ENCODE data around the gene CREB3L2. TPM values are rescaled to one million over a fixed set of nuclear protein-coding genes. Genes with fewer than 3 reads are reported as not detected.

Gene CREB3L2
- total and polyA plus RNA-seq, 10 of the 15 experiments (the other 5 are each of a cell fraction or from before 2014, with no cell fraction given), result 6.4 to 67.1 (median 26.2) TPM

DNA sequence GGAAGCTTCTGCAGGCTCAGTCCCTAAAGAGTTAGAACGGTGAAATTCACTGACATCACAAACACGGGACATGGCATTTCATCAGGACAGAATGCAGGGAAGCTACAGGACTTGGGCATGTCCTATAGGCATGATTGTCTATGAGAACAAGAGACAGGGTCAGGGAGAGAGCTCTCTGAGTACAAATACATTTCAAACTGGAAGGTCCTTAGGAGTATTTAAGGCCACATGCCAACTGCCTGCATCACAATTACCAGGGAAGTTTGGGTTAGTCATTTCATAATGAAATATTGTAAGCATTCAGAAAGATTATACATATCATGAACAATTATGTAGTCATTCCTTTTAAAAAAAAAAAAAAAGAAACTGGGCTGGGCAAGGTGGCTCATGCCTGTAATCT, 71.3 kb downstream of the CREB3L2 start:
- H3K9me3 ChIP-seq (replicated peaks; ENCODE audit: control insufficient read depth, insufficient read depth, low read length), result no peaks in the 10 kb centered on the region; the same call in 2 of the 3 replicates
- DNase-seq (ENCODE audit: low read depth, low spot score), result no peak
- ChIA-PET CTCF (interaction anchor here (0.9 to 3.5 kb wide), 3 partner anchors 27 to 323 kb away, joined by 3 to 11 read pairs (median 4); partner anchors contain the start of gene CREB3L2), POLR2A (no interaction called here), SMC1A (ENCODE audit: uncharacterized antibody, unreplicated experiment) (interaction anchor here (1.0 to 1.1 kb wide), 3 partner anchors 8 to 69 kb away, joined by 3 to 4 read pairs (median 3); no protein-coding TSS in a partner anchor), RAD21 (ENCODE audit: unreplicated experiment) (interaction anchor here (0.6 to 5.5 kb wide), 2 partner anchors 70 to 351 kb away, joined by 3 to 43 read pairs; partner anchors contain the start of gene CREB3L2)
- H2AFZ ChIP-seq (ENCODE audit: control insufficient read depth, low read depth, low read length), result no peak overlapping the region
- no peak overlapping the region for H3K4me2 ChIP-seq (ENCODE audit: control insufficient read depth, insufficient read depth)
- peaks cover 6 to 25% of the 10 kb centered on the region in 2 experiments for H3K36me3 ChIP-seq (ENCODE audit: control insufficient read depth in 2 of 2, insufficient read depth in 2 of 2, low read length in 1 of 2)
- in situ Hi-C loops (cut with MboI), result no loop called here
- WGBS (ENCODE audit: insufficient coverage, insufficient replicate concordance, low lambda C conversion rate, missing lambda C conversion rate), result 50% methylated on average over 2 of the region's 2 CpGs
- intact Hi-C loops (cut with micrococcal nuclease; ENCODE audit: unreplicated experiment), result no loop called here
- no peak for FAIRE-seq
- ATAC-seq, result no peak
- peaks cover 55% of the 10 kb centered on the region for H3K79me2 ChIP-seq (ENCODE audit: control insufficient read depth, insufficient read depth, low read length)
- no peaks in the 10 kb centered on the region for H3K27me3 ChIP-seq (replicated peaks in 1 of 2; ENCODE audit: control insufficient read depth in 2 of 2, insufficient read depth in 2 of 2, low read length in 1 of 2)
- no peak overlapping the region for H3K4me3 ChIP-seq
- no TSS peak for BruUV-seq (replicated peaks)
- H3K4me1 ChIP-seq (ENCODE audit: control insufficient read depth, insufficient read depth, low read length), result peaks cover 19% of the 10 kb centered on the region
- peaks cover 2% of the 10 kb centered on the region; the same call in 1 of the 2 replicates for H4K20me1 ChIP-seq (ENCODE audit: control insufficient read depth, insufficient read depth)
- no peak overlapping the region for H3K27ac ChIP-seq (ENCODE audit: control insufficient read depth, insufficient read depth)
- TF ChIP-seq STAT1 (conservative IDR thresholded peaks at IDR 0.05), result no peak
- no peak for TF ChIP-seq TCF7 (IDR thresholded peaks at IDR 0.05; ENCODE audit: borderline replicate concordance)
- no peak for TF ChIP-seq CHD1 (IDR thresholded peaks at IDR 0.05; ENCODE audit: low read depth, low read length)
- no peak for TF ChIP-seq EED (IDR thresholded peaks at IDR 0.05; ENCODE audit: low read depth)
- TF ChIP-seq SP1 (IDR thresholded peaks at IDR 0.05; ENCODE audit: low read depth, low read length), result no peak
- TF ChIP-seq SMARCA5 (IDR thresholded peaks at IDR 0.05), result no peak
- TF ChIP-seq NFXL1 (IDR thresholded peaks at IDR 0.05; ENCODE audit: borderline replicate concordance), result no peak
- no peak for TF ChIP-seq NBN (IDR thresholded peaks at IDR 0.05)
- TF ChIP-seq WRNIP1 (IDR thresholded peaks at IDR 0.05; ENCODE audit: borderline replicate concordance, low read depth, low read length), result no peak
- TF ChIP-seq, protein P1, sequence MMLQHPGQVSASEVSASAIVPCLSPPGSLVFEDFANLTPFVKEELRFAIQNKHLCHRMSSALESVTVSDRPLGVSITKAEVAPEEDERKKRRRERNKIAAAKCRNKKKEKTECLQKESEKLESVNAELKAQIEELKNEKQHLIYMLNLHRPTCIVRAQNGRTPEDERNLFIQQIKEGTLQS (IDR thresholded peaks at IDR 0.05; ENCODE audit: borderline replicate concordance, extremely low read depth, low read depth, low read length), result no peak
- no peak for TF ChIP-seq HDAC2 (IDR thresholded peaks at IDR 0.05)
- no peak for TF ChIP-seq SRF (IDR thresholded peaks at IDR 0.05; ENCODE audit: low read depth in 2 of 2, low read length in 2 of 2)
- TF ChIP-seq, protein P2, sequence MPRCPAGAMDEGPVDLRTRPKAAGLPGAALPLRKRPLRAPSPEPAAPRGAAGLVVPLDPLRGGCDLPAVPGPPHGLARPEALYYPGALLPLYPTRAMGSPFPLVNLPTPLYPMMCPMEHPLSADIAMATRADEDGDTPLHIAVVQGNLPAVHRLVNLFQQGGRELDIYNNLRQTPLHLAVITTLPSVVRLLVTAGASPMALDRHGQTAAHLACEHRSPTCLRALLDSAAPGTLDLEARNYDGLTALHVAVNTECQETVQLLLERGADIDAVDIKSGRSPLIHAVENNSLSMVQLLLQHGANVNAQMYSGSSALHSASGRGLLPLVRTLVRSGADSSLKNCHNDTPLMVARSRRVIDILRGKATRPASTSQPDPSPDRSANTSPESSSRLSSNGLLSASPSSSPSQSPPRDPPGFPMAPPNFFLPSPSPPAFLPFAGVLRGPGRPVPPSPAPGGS (IDR thresholded peaks at IDR 0.05; ENCODE audit: borderline replicate concordance, insufficient read depth, low read depth, low read length, poor library complexity, severe bottlenecking), result no peak
- TF ChIP-seq NFYB (IDR thresholded peaks at IDR 0.05; ENCODE audit: insufficient read depth, low read depth, low read length), result no peak
- no peak for TF ChIP-seq SKIL (IDR thresholded peaks at IDR 0.05; ENCODE audit: low read depth, poor library complexity, severe bottlenecking)
- no peak overlapping the region for H3K9ac ChIP-seq (ENCODE audit: control insufficient read depth, insufficient read depth, low read length)

All from GM12878 (cell line).